Cardiac septum (tissue), 1 donor: ENCODE measurements around the gene WASF2. TPM values are rescaled to one million over a fixed set of nuclear protein-coding genes. Genes with fewer than 3 reads are reported as not detected.
"Not testable (repeated sequence)": the region's sequence is repeated elsewhere in the genome, so short reads cannot be mapped to it uniquely, and the experiment has no call there.

ENCODE experiments used
- DNase-seq: peaks from one replicate; pipeline ENCODE4 v3.0.0-alpha.2; 2020; ENCODE audit warnings: low spot score
- intact Hi-C: fragments of 100-400 bp; cut with DNase I; formaldehyde crosslinking; loops from one replicate; pipeline ENCODE4 v1.14.0; 2022
- total RNA-seq: library from RNA; stranded (reverse); fragmentation: NEBNext Ultra II Directional; extraction: Animal tissue kit (Norgen Biotek cat#: 25700); gene quantifications from one replicate; pipeline ENCODE4 v1.2.1, GENCODE V29; 2021
- donor health status: DM: no; HTN: no; CAD: no.

Gene WASF2
- total RNA-seq, 1 donor from 2014 or later: 59.3 TPM

DNA sequence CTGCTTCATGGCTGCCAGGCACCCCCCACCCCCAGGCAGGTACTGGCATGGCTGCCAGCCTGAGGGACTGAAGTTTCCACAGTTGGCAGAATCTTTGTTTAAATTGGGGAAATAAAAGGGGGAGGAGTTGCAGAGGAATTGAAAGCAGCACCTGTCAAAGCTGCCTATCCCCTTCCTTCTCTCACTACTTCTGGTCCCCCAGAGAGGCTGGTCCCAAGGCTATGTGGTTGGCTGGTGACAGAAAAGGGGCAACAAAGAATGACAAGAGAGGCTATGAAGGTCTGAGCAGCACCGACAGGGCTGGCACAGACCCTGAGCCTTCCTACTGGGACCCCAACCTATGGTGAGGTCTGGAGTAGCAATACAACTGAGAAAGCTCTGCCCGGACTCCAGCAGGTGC, 83.2 kb downstream of the WASF2 start:
- DNase-seq, intact Hi-C loops: not testable (repeated sequence)

DNA sequence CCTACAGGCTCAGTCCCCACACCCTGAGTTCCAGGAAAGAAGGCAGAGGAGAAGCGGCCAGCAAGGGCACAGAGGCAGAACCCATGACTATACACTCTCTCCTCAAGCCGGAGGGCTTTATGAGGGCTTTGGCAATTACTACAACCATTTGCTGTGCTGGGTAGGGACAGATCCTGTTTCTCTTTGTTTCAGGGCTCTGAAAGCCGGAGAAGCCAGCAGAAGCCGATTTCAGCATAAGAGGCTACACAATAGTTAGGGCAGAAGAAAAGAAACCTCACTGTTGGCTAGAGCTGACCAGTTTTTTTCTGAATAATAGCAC, 83.6 kb downstream of the WASF2 start:
- intact Hi-C loops: no loop called here
- no peak for DNase-seq

DNA sequence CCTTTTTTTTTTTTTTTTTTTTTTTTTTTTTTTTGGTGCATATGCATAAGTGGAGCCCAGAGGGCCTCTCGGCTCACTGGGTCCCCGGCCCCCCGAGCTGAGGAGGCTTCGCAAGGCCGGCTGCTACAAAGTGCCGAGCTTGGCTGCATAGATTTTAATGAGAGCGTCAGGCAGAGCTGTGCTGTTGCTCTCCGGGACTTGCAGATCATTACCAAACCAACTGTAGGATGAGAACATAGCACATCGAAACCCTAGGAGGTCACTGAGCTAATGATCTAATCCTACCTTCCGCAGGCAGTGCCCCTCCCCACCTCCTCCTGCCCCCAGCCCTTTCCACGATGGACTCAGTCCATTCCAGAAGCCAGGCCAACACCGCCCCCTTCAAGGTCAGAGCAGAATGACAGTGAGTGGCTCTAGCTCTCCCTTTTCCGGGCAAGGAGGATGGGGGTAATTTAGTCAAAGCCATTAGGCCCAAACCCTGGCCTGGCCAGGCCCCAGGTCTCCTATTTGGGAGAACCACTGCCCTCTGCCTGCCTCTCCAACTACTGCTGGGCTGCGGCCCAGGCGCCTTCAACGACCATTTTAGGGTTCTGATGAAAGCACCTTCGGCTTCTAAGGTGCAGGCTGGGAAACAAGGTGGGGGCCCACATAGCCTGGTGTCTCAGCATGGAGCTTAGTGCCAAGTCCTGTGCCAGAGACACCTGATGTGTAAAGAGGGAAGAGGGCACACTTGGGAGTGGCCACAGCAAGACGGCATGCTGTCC, 84.2 kb downstream of the WASF2 start:
- intact Hi-C loops: loop anchor here (2.0 kb wide), 1 partner anchor 149 kb away; no protein-coding TSS in a partner anchor

DNA sequence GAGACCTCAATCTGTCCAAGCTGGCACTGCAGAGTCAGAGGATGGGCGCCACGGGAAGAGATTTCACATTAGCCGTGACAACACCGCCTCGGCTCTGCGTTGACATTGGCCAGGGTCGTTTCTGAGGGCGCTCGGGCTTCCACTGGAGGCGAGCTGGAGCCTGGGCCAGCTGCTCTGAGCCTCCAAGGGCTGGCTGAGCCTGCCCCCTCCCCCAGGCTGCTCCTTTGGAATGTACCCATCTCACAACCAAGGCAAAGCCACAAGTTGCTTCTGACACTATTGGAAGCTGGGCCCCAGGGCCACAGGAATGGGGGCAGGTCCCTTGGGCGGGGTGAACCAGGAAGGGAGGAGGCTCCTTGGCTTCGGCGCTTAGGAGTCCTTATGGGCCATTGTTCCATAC, 84.9 kb downstream of the WASF2 start:
- DNase-seq: no peak
- intact Hi-C loops: loop anchor here (2.0 kb wide), 1 partner anchor 150 kb away; no protein-coding TSS in a partner anchor

More for the DNA sequence above, 84.2 kb downstream of the WASF2 start:
- DNase-seq: not testable (repeated sequence)

DNA sequence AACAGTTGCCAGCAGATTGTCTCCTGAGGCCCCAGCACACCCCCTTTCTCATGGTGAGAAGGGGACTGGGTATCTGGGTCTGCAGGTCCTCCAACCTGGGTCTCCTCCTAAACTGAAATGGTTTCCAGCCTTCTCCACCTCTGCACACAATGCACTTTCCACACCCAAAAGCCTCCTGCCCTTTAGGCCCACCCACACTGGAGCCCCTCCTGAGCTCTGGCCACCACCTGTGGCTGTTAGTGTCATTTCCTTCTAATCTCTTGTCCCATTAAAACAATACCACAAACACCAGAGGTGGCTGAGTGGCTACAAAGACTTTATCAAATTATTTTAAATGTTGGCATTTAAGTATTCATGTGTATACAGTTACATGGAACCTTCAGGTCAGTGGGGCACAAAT, 86.0 kb downstream of the WASF2 start:
- intact Hi-C loops: loop anchor here (2.0 kb wide), 1 partner anchor 151 kb away; no protein-coding TSS in a partner anchor
- DNase-seq: no peak

DNA sequence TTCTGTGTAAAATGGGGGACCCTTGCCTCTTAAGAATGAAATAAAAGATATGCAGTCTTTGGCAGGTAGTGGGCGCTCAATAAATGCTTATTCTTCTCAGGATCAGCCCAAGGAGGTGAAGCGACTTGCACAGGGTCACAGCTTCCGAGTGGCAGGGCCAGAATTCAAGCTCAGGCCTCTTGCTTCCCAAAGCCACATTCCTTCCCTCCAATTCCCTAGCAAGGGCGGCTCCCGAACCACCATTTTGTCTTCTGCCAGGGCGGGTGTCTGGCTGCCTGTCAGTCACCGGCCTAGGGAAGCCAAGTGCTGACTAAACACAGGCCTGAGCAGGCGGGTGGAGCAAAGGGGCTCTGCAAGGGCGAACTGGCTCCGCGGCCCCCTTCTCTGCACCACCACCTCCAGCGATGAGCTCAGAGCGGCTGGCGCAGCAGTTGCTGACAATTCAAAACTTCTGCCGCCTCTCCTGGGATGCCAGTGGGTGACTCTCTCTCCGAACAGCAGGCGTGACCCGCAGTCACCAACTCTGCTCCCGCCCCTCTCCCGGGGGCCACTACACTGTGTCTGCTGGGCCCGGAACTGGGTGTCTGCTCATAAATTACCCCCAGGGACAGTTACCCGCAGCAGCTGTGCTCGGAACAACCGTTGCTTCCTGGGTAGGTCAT, 86.8 kb downstream of the WASF2 start:
- DNase-seq: peak; percentile 83
- intact Hi-C loops: no loop called here

DNA sequence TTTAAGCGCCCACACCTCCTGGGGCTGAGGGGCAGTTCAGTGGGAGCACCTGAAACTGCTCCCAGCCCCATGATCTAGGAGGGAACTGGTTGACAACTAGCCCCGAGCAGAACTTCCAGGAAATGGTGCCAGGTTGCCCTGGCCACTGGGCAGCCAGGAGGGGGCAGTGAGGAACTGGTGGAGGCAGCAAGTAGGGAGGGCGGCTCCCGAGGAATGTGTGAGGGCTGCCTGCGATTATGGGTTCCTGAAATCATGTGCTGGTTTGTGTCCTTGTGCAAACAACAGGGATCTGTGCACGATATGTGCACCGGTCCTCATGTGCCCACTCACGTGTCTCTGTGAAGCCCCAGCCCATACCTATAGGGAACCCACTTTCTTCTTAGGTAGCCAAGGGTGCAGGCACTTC, 87.6 kb downstream of the WASF2 start:
- intact Hi-C loops: no loop called here
- DNase-seq: peak; percentile 87

DNA sequence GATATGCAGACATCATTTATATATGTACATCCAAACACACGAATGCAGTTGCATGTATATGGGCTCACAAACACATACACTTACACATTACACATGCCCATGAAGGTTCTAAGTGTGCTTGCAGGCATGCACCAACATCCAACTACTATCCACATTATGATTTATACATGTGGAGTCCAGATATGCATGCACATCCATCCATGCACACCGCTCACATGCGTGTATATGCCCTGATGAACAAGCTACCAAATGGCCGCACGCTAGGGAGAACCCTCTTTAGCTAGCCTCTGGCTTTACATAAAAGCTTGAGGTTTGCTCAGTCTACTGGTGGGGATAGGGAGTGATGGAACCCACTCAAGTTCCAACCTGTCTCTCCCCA, 89.0 kb downstream of the WASF2 start:
- no peak for DNase-seq
- intact Hi-C loops: no loop called here

DNA sequence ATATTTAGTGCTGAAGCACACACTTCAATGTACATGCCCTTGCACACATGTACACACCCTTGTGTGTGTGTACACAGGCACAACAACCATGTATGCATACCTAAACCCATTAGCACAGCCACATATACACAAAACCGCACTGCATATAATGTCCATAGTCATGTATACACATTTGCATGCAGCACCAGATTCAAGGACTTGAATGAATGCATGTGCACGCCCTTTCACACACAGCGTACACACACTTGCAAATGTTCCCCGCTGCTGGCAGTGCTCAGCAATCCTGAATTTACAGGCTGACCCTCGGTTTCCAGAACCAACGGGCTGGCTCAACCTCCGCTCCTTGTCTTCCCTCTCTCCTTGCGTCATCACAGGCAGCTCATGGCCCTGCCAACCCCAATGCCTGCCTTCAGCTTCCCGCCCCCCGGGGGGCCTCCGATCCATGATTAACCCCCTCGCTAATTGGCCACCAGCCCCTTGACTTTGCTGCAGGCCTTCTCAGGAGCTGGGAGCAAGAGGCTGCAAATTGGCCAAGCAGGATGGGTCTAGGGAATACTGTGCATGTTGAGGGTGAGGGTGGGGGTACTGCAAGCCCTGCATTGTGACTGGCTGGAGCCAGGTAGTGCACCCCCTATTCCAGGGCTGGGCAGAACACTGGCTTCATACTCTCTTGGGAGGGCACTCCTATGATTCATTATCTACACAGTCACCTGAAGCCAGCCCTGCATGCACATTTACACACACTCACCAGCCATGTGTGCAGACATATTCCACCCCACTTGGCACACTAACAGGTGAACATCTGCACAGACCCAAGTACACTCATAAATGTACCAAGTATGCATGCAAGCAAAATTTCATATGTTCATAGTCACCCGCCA, 89.6 kb downstream of the WASF2 start:
- DNase-seq: no peak
- intact Hi-C loops: no loop called here

DNA sequence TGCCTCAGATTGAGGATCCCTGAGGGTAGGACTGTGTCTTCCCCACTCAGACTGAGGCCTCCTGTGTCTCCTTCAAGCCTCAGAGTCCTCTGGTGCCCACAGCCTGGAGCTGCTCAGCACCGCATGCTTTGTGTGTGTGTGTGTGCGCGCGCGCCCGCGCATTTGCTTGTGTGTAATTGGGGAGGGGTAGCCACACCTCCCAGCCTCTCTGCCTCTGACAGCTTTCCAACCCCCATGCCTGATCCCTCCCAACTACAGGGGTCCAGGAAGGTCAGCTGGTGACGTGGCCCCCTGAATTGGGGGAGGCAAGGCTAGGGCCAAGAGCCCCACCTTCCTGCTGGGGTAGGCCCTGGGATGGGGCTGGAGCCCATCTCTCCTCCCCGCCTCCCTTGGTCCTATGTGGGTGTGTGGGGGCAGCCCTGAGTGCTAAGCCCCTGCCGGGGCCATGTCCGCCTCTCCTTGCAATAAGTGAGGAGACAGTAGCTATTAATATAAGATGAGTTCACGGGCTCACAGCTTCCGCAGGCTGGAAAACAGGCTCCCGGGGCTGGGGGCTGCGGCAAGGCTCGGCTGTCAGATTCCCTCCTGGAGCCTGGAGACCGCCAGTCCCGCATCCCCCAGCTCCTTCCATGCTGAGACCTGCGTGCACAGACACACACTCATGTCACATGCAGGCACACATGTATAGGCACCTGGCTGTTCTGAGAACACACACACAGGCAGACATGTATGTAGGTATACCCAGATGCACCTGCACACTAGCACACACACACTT, 90.5 kb downstream of the WASF2 start:
- DNase-seq: no peak
- intact Hi-C loops: loop anchor here (5.0 kb wide), 1 partner anchor 297 kb away; no protein-coding TSS in a partner anchor

DNA sequence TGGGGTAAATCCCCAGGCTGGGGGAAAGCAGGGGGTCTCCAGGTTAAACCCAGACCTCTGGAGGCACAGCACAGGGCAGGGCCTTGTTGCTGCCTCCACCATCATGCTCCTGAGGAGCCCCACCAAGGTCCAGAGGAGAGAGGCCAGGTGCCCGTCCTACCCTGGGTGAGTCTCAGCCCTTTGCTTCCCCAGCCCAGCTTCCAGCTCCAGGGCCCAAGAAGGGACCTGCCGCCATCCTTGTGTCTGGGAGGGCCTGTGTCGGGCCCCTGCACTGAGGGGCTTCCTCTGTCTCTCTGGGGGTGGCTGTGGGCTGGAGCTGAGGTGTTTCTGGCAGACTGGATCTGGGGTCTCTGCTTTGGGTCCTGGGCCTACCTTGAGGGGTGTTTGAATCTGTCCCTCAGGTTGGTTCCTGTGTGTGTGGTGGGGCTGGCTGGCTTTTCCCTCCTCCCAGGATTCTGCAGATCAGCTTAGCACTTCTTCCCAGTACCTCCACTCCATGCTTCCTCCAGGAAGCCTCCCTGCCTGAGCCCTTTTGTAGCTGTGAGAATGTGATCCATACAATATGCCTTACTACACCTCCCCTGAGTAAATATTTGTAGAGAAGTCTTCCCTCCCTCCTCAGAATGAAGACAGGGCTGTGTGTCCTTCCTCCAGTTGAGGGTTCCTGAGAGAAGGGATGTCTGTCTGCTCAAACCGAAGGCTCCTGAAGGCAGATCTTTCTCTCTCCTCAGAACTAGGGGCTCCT, 91.4 kb downstream of the WASF2 start:
- no peak for DNase-seq
- intact Hi-C loops: loop anchor here (5.0 kb wide), 1 partner anchor 296 kb away; no protein-coding TSS in a partner anchor

DNA sequence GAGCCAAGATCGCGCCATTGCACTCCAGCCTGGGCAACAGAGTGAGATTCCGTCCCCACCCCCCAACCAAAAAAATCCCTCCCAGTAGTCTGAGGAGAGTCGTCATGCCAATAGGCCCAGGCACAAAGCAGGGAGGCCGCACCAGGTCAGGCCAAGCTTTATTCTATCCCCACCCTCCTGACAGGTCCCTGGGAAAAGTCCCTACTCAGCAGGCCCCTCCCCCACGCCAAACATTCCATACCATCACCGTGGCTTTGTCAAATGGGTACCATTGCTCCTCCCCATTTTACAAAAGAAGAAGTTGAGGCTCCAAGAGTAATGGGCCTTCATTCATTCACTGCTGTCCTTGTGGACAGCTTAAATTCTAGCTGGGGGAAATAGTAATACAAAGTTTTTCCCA, 92.2 kb downstream of the WASF2 start:
- no peak for DNase-seq
- intact Hi-C loops: loop anchor here (5.0 kb wide), 1 partner anchor 295 kb away; no protein-coding TSS in a partner anchor

DNA sequence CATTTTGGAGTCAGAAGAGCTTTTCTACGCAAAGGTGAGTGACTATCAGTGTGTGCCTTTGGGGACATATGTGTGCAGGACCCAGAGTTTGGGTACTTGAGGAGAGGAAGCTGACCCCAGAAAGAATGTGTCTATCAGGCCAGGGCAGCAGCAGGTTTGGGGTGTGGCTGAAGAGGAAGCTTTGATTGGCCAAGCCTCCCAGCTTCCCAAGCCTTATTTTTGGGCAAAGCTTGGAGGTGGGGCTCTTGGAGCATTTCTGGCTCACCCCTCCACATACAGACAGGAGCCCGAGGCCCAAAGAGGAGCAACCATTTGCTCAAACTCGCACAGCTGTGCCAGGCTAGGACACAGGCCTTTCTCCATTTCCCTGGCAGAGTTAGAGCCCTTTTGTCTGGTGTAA, 92.9 kb downstream of the WASF2 start:
- intact Hi-C loops: loop anchor here (5.0 kb wide), 1 partner anchor 295 kb away; no protein-coding TSS in a partner anchor
- no peak for DNase-seq

DNA sequence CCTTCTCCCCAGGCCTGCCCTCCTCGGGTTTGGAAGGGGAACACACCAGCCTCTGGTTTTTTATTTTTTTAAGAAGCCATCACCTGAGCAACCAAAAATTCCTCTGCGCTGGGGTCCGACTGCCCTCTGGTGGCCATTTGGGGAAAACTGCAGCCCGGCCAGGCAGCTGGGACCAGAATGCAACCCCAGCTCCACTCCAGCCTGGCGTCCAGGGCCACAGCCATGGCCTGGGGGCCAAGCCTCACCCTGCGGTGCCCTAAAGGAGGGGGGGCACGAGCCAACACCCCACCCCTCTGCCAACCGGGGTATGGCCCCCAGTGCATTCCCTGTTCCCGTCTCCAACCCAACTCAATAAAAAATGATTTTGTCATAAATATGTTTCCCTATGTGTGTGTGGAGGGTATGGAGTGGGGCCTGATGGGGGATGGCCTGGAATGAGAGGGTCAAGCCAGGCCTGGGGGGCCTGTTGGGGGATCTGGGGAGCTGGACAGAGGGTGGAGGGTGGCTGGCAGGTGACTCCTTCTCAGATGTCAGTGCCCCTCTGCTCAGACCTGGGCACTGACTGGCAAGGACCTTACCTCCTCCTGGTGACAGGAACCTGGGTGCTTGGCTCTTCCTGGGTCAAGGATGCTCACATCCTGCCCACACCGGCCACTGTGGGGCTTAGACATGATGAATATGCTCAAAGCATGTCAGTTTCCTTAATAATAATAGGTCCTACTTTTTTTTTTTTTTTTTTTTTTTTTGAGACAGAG, 94.3 kb downstream of the WASF2 start:
- DNase-seq: peak; percentile 91
- intact Hi-C loops: loop anchor here (2.0 to 5.0 kb wide), 2 partner anchors 95 to 293 kb away; no protein-coding TSS in a partner anchor

DNA sequence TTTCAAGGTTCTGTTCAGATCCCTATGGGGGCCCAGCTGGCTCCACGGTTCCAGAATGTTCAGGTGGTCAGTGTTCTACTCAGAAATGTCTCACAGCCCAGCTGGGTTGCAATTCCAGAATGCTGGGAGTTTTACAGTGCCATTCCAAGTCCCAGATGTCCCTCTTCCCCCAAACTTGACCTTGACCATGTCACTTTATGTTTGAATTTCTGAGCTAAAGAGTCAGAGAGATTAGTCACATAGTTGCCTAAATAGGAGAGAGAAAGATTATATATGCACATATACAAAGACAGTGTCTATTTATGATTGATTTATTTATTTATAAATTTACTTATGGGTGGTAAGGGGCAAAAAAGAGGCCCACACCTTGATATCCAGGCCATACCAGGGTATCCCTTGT, 95.0 kb downstream of the WASF2 start:
- intact Hi-C loops: loop anchor here (2.0 to 5.0 kb wide), 4 partner anchors 38 to 293 kb away; no protein-coding TSS in a partner anchor
- no peak for DNase-seq

DNA sequence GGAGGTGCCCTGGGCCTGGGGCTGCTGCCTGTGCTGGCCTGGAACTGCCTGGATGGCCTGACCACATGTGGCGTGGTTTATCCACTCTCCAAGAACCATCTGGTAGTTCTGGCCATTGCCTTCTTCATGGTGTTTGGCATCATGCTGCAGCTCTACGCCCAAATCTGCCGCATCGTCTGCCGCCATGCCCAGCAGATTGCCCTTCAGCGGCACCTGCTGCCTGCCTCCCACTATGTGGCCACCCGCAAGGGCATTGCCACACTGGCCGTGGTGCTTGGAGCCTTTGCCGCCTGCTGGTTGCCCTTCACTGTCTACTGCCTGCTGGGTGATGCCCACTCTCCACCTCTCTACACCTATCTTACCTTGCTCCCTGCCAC, 95.7 kb downstream of the WASF2 start:
- DNase-seq: no peak

DNA sequence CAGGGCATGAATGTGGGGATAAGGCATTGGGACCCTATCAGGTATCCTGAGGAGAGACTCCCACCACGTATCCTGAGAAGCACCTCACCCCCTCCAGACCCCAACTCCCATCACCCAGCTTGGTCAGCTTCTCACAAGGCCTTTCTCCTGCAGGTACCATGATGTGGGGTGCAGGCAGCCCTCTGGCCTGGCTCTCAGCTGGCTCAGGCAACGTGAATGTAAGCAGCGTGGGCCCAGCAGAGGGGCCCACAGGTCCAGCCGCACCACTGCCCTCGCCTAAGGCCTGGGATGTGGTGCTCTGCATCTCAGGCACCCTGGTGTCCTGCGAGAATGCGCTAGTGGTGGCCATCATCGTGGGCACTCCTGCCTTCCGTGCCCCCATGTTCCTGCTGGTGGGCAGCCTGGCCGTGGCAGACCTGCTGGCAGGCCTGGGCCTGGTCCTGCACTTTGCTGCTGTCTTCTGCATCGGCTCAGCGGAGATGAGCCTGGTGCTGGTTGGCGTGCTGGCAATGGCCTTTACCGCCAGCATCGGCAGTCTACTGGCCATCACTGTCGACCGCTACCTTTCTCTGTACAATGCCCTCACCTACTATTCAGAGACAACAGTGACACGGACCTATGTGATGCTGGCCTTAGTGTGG, 96.2 kb downstream of the WASF2 start:
- no peak for DNase-seq
- intact Hi-C loops: loop anchor here (2.0 to 5.0 kb wide), 5 partner anchors 27 to 269 kb away; partner anchors contain the start of gene MAP3K6

More for the DNA sequence above, 95.7 kb downstream of the WASF2 start:
- intact Hi-C loops: loop anchor here (2.0 to 5.0 kb wide), 3 partner anchors 37 to 268 kb away; no protein-coding TSS in a partner anchor
